Measurements from ENCODE around the gene ELOA. TPM values are rescaled to one million over a fixed set of nuclear protein-coding genes. Genes with fewer than 3 reads are reported as not detected.

Gene ELOA
- total and polyA plus RNA-seq, 9 of the 15 experiments (the other 6 are each of a cell fraction or from before 2014, with no cell fraction given): 31.9 to 98.6 (median 61.3) TPM

- DNase-seq (ENCODE audit: extremely low read depth in 1 of 4, low spot score in 3 of 4) (peak; percentile 74 to 83 (median 78)), FAIRE-seq (peak; percentile 89), ATAC-seq (peak; percentile 90)
- Histone ChIP-seq H3K4me3 (no peak overlapping the region), H3K36me3 (ENCODE audit: control insufficient read depth, insufficient read depth, low read length) (peaks cover 11% of the 10 kb centered on the region; the same call in 2 of the 3 replicates), H3K79me2 (ENCODE audit: control insufficient read depth, insufficient read depth, low read length) (no peaks in the 10 kb centered on the region), H3K4me1 (replicated peaks in 1 of 2; ENCODE audit: control insufficient read depth in 2 of 2, insufficient read depth in 2 of 2, low read length in 2 of 2) (peaks cover 5 to 18% of the 10 kb centered on the region in 2 experiments; a peak in 4 of 5 replicates), H3K27me3 (ENCODE audit: control insufficient read depth in 2 of 2, insufficient read depth in 2 of 2, low read length in 2 of 2) (no peaks in the 10 kb centered on the region), H2AFZ (ENCODE audit: low read depth, low read length) (no peak overlapping the region), H3K9me1 (ENCODE audit: control insufficient read depth, insufficient read depth, low read length) (no peaks in the 10 kb centered on the region), H3K9me3 (replicated peaks; ENCODE audit: control insufficient read depth, insufficient read depth, low read depth, low read length) (no peaks in the 10 kb centered on the region), H4K20me1 (replicated peaks; ENCODE audit: control insufficient read depth, insufficient read depth, low read length) (no peaks in the 10 kb centered on the region), H3K27ac (ENCODE audit: extremely low read depth, low read depth, low read length) (no peak overlapping the region), H3K4me2 (ENCODE audit: insufficient read depth, low read length) (no peak overlapping the region; the same call in 1 of the 2 replicates), H3K9ac (ENCODE audit: insufficient read depth in 1 of 2, low read depth in 2 of 2, low read length in 2 of 2) (peak overlapping the region in 1 of 2 experiments; percentile 18; a peak in 1 of 4 replicates)
- in situ Hi-C loops (cut with MboI): no loop called here
- WGBS (ENCODE audit: insufficient coverage, low coverage, missing lambda C conversion rate): 26% methylated on average over 3 of the region's 3 CpGs
- intact Hi-C loops (cut with micrococcal nuclease): loop anchor here (1.0 kb wide), 1 partner anchor 105 kb away; no protein-coding TSS in a partner anchor
- ChIA-PET CTCF (ENCODE audit: low intra/inter-chr PET ratio) (interaction anchor here (0.8 to 2.7 kb wide), 6 partner anchors 41 to 105 kb away, joined by 3 to 22 read pairs (median 4); partner anchors contain the start of gene FUCA1), POLR2A (interaction anchor here (0.9 to 2.5 kb wide), 7 partner anchors 9 to 149 kb away, joined by 4 to 14 read pairs (median 6); partner anchors contain the start of genes HMGCL, LYPLA2 and PNRC2)
- no TSS peak for BruUV-seq (replicated peaks)
- TF ChIP-seq, protein P1, sequence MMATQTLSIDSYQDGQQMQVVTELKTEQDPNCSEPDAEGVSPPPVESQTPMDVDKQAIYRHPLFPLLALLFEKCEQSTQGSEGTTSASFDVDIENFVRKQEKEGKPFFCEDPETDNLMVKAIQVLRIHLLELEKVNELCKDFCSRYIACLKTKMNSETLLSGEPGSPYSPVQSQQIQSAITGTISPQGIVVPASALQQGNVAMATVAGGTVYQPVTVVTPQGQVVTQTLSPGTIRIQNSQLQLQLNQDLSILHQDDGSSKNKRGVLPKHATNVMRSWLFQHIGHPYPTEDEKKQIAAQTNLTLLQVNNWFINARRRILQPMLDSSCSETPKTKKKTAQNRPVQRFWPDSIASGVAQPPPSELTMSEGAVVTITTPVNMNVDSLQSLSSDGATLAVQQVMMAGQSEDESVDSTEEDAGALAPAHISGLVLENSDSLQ (IDR thresholded peaks at IDR 0.05): peak; percentile 38; the same call in 1 of the 2 replicates
- TF ChIP-seq ZNF764 (CRISPR knock-in tag; IDR thresholded peaks at IDR 0.05; ENCODE audit: low read depth) (peak; percentile 78), SMARCA4 (IDR thresholded peaks at IDR 0.05) (peak; percentile 70), SOX6 (IDR thresholded peaks at IDR 0.05) (peak; percentile 85), RAD21 (CRISPR knock-in tag; conservative IDR thresholded peaks at IDR 0.05 in 1 of 2, IDR thresholded peaks at IDR 0.05 in 1 of 2) (peak; percentile 76 to 89), ZC3H8 (IDR thresholded peaks at IDR 0.05) (peak; percentile 74; the same call in 1 of the 2 replicates), YY1 (IDR thresholded peaks at IDR 0.05; ENCODE audit: borderline replicate concordance in 1 of 3, control insufficient read depth in 1 of 3, extremely low read depth in 1 of 3, insufficient read depth in 3 of 3, insufficient read length in 1 of 3, insufficient replicate concordance in 2 of 3, low read depth in 1 of 3, low read length in 2 of 3) (peak in 1 of 3 experiments; percentile 73), BCOR (IDR thresholded peaks at IDR 0.05) (peak; percentile 60; the same call in 1 of the 2 replicates), HMG20B (CRISPR knock-in tag; IDR thresholded peaks at IDR 0.05) (no peak), SPI1 (IDR thresholded peaks at IDR 0.05; ENCODE audit: borderline replicate concordance, low read depth, low read length) (peak; percentile 68), FOXA3 (CRISPR knock-in tag; conservative IDR thresholded peaks at IDR 0.05 in 1 of 2, IDR thresholded peaks at IDR 0.05 in 1 of 2) (no peak), HDAC1 (IDR thresholded peaks at IDR 0.05) (peak in 1 of 2 experiments; percentile 59; a peak in 1 of 4 replicates), NCOR1 (IDR thresholded peaks at IDR 0.05) (0 out of 2 replicates have a peak, but pooled peaks have one; percentile 8), NONO (IDR thresholded peaks at IDR 0.05; ENCODE audit: low read depth in 2 of 2, low read length in 1 of 2) (no peak), SMARCA5 (IDR thresholded peaks at IDR 0.05) (peak; percentile 60; the same call in 1 of the 2 replicates), ATF7 (IDR thresholded peaks at IDR 0.05) (0 out of 2 replicates have a peak, but pooled peaks have one; percentile 28)
- TF ChIP-seq, protein P2, sequence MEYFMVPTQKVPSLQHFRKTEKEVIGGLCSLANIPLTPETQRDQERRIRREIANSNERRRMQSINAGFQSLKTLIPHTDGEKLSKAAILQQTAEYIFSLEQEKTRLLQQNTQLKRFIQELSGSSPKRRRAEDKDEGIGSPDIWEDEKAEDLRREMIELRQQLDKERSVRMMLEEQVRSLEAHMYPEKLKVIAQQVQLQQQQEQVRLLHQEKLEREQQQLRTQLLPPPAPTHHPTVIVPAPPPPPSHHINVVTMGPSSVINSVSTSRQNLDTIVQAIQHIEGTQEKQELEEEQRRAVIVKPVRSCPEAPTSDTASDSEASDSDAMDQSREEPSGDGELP (CRISPR knock-in tag; IDR thresholded peaks at IDR 0.05; ENCODE audit: borderline replicate concordance): peak; percentile 73
- TF ChIP-seq, protein P3, sequence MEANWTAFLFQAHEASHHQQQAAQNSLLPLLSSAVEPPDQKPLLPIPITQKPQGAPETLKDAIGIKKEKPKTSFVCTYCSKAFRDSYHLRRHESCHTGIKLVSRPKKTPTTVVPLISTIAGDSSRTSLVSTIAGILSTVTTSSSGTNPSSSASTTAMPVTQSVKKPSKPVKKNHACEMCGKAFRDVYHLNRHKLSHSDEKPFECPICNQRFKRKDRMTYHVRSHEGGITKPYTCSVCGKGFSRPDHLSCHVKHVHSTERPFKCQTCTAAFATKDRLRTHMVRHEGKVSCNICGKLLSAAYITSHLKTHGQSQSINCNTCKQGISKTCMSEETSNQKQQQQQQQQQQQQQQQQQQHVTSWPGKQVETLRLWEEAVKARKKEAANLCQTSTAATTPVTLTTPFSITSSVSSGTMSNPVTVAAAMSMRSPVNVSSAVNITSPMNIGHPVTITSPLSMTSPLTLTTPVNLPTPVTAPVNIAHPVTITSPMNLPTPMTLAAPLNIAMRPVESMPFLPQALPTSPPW (CRISPR knock-in tag; IDR thresholded peaks at IDR 0.05): peak; percentile 28; the same call in 1 of the 2 replicates
Observed at GRCh38 chr1:23810818-23811540, 67.7 kb downstream of the ELOA start.

Data from K562 (cell line).